H9 (cell line): ENCODE data around the gene ABHD16A. TPM values are rescaled to one million over a fixed set of nuclear protein-coding genes. Genes with fewer than 3 reads are reported as not detected.

Experiments
- DNase-seq: peaks from one replicate; pipeline ENCODE4 v3.0.0-alpha.2; 2017
- H2AFZ ChIP-seq: one replicate; pipeline ENCODE4 v1.6.1; 2013; ENCODE audit warnings: mild to moderate bottlenecking, low read length, control low read depth, moderate library complexity
- H2AK5ac ChIP-seq: 2 replicates; pipeline ENCODE4 v1.6.1; 2013; ENCODE audit warnings: low read length, control low read depth, mixed read lengths; ENCODE audit not compliant: insufficient read length
- H2BK120ac ChIP-seq: one replicate; pipeline ENCODE4 v1.6.1; 2013; ENCODE audit warnings: low read depth, mild to moderate bottlenecking, low read length, control low read depth, inconsistent platforms; ENCODE audit not compliant: poor library complexity, severe bottlenecking
- H2BK12ac ChIP-seq: 2 replicates; pipeline ENCODE4 v1.6.1; 2013; ENCODE audit warnings: low read length, control low read depth, mixed read lengths, low read depth; ENCODE audit not compliant: insufficient read length
- H2BK15ac ChIP-seq: 2 replicates; pipeline ENCODE4 v1.6.1; 2013; ENCODE audit warnings: low read depth, low read length, control low read depth
- H2BK20ac ChIP-seq: one replicate; pipeline ENCODE4 v1.6.1; 2013; ENCODE audit warnings: low read depth, mild to moderate bottlenecking, low read length, control low read depth, inconsistent platforms; ENCODE audit not compliant: poor library complexity, severe bottlenecking
- H2BK5ac ChIP-seq: 2 replicates; pipeline ENCODE4 v1.6.1; 2013; ENCODE audit warnings: low read length, control low read depth, mixed read lengths; ENCODE audit not compliant: insufficient read length
- H3K14ac ChIP-seq: 2 replicates; pipeline ENCODE4 v1.6.1; 2013; ENCODE audit warnings: low read length, control low read depth; ENCODE audit not compliant: insufficient read depth
- H3K18ac ChIP-seq: 2 replicates; pipeline ENCODE4 v1.6.1; 2013; ENCODE audit warnings: low read depth, mild to moderate bottlenecking, mixed read lengths, low read length, control low read depth; ENCODE audit not compliant: insufficient read length
- H3K23ac ChIP-seq: 2 replicates; pipeline ENCODE4 v1.6.1; 2013; ENCODE audit warnings: low read length, control low read depth, mixed read lengths, low read depth; ENCODE audit not compliant: insufficient read length
- H3K23me2 ChIP-seq: 2 replicates; pipeline ENCODE4 v1.6.1; 2013; ENCODE audit warnings: low read depth, mild to moderate bottlenecking, mixed read lengths, low read length, control low read depth; ENCODE audit not compliant: insufficient read length, poor library complexity, severe bottlenecking
- H3K27ac ChIP-seq: 2 replicates; pipeline ENCODE4 v1.5.1; 2013; ENCODE audit warnings: low read length, control low read depth, mixed read lengths, low read depth; ENCODE audit not compliant: insufficient read length
- H3K27me3 ChIP-seq: 2 replicates; pipeline ENCODE4 v1.6.1; 2013; ENCODE audit warnings: low read length, control low read depth, inconsistent platforms; ENCODE audit not compliant: insufficient read depth
- H3K4ac ChIP-seq: 2 replicates; pipeline ENCODE4 v1.6.1; 2013; ENCODE audit warnings: low read depth, mild to moderate bottlenecking, control low read depth, inconsistent platforms, low read length, moderate library complexity
- H3K4me1 ChIP-seq: 2 replicates; pipeline ENCODE4 v1.6.1; 2013; ENCODE audit warnings: low read length, control low read depth, inconsistent platforms; ENCODE audit not compliant: insufficient read depth
- H3K4me2 ChIP-seq: 2 replicates; pipeline ENCODE4 v1.6.1; 2013; ENCODE audit warnings: low read length, control low read depth, mixed read lengths; ENCODE audit not compliant: insufficient read length, insufficient read depth
- H3K56ac ChIP-seq: 2 replicates; pipeline ENCODE4 v1.6.1; 2013; ENCODE audit warnings: low read depth, mild to moderate bottlenecking, mixed read lengths, low read length, control low read depth; ENCODE audit not compliant: insufficient read length
- H3K79me1 ChIP-seq: 2 replicates; pipeline ENCODE4 v1.6.1; 2013; ENCODE audit warnings: low read depth, mild to moderate bottlenecking, moderate library complexity, low read length, control low read depth, inconsistent platforms; ENCODE audit not compliant: insufficient read depth, poor library complexity, severe bottlenecking
- H3K79me2 ChIP-seq: 2 replicates; pipeline ENCODE4 v1.6.1; 2013; ENCODE audit warnings: low read length, control low read depth, inconsistent platforms; ENCODE audit not compliant: insufficient read depth
- H3K9ac ChIP-seq: 2 replicates; pipeline ENCODE4 v1.6.1; 2013; ENCODE audit warnings: low read length, control low read depth, mixed read lengths; ENCODE audit not compliant: insufficient read length; ENCODE audit errors: extremely low read depth
- H3K9me3 ChIP-seq: one replicate; pipeline ENCODE4 v1.6.1; 2013; ENCODE audit warnings: low read depth, low read length, inconsistent platforms; ENCODE audit not compliant: control insufficient read depth
- H3T11ph ChIP-seq: one replicate; pipeline ENCODE4 v1.6.1; 2013; ENCODE audit warnings: mild to moderate bottlenecking, low read length, control low read depth, inconsistent platforms
- H4K20me1 ChIP-seq: one replicate; pipeline ENCODE4 v1.6.1; 2013; ENCODE audit not compliant: control insufficient read depth, insufficient read length, insufficient read depth
- H4K5ac ChIP-seq: 2 replicates; pipeline ENCODE4 v1.6.1; 2013; ENCODE audit warnings: low read depth, mild to moderate bottlenecking, mixed read lengths, low read length, control low read depth; ENCODE audit not compliant: insufficient read length
- H4K8ac ChIP-seq: replicated peaks from 2 replicates; pipeline ENCODE4 v1.6.1; 2013; ENCODE audit warnings: low read length, control low read depth, mixed read lengths, low read depth; ENCODE audit not compliant: insufficient read length
- H4K91ac ChIP-seq: 2 replicates; pipeline ENCODE4 v1.6.1; 2013; ENCODE audit warnings: low read depth, mild to moderate bottlenecking, moderate library complexity, mixed read lengths, low read length, control low read depth; ENCODE audit not compliant: insufficient read length
- H3K27ac Mint-ChIP-seq, 3 experiments: 2 replicates in 2 of 3; 3 replicates in 1 of 3; pipeline ENCODE4 v1.8.0; 2020 to 2021; ENCODE audit warnings: mixed read lengths in 3 of 3, mild to moderate bottlenecking in 1 of 3, moderate library complexity in 1 of 3
- H3K27me3 Mint-ChIP-seq: 2 replicates; pipeline ENCODE4 v1.8.0; 2021; ENCODE audit warnings: low read depth, mild to moderate bottlenecking, moderate library complexity, mixed read lengths
- H3K36me3 Mint-ChIP-seq, 3 experiments: 2 replicates in 2 of 3; 3 replicates in 1 of 3; pipeline ENCODE4 v1.8.0; 2020 to 2021; ENCODE audit warnings: low read depth in 3 of 3, mixed read lengths in 3 of 3; ENCODE audit not compliant: insufficient read depth in 1 of 3
- H3K4me1 Mint-ChIP-seq, 2 experiments: 2 replicates each; pipeline ENCODE4 v1.8.0; 2020; ENCODE audit warnings: mixed read lengths in 2 of 2
- H3K4me3 Mint-ChIP-seq, 2 experiments: 2 replicates in 1 of 2; 3 replicates in 1 of 2; pipeline ENCODE4 v1.8.0; 2020 to 2021; ENCODE audit warnings: mild to moderate bottlenecking in 2 of 2, mixed read lengths in 2 of 2, moderate library complexity in 1 of 2
- H3K9me3 Mint-ChIP-seq, 2 experiments: 2 replicates in 1 of 2; 3 replicates in 1 of 2; pipeline ENCODE4 v1.8.0; 2020; ENCODE audit warnings: mild to moderate bottlenecking in 2 of 2, mixed read lengths in 2 of 2, moderate library complexity in 1 of 2
- WGBS: extraction: QIAGEN DNeasy Blood & Tissue Kit; methylation state at CpG from one replicate; pipeline ENCODE4 v1.1.7; 2013; ENCODE audit warnings: missing lambda C conversion rate, low lambda C conversion rate, mixed read lengths; ENCODE audit not compliant: insufficient read length; ENCODE audit errors: extremely low coverage; 5-methylcytosine and 5-hydroxymethylcytosine counted together
- total RNA-seq: library from RNA; stranded (reverse); gene quantifications from 2 replicates; pipeline ENCODE4 v1.2.1, GENCODE V29; 2021
- TF ChIP-seq, protein P1 (sequence below): fragments of 200-600 bp; sonication (generic); conservative IDR thresholded peaks from 3 replicates; pipeline ENCODE4 v1.8.0; 2021; ENCODE audit warnings: antibody characterized with exemption, mild to moderate bottlenecking

ABHD16A gene
- total RNA-seq, 1 experiment from 2014 or later = 34.4 TPM

DNA sequence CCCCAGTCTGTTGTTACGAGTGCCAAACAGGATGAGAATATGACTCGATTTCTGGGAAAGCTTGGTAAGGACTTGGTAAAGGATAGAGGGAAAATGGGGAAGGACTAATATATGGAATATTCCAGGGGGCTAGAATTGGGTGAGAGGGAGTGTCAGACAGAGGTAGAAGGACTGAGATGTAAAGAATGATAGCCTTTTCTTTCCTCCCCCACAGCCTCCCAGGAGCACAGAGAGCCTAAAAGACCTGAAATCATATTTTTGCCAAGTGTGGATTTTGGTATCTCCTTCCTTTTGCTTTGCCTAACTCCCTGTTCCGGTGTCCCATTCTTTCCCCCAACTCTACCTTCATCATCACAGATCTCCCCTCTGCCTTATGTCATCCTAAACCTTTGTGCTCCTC lies 39.8 kb upstream of the ABHD16A start:
- TF ChIP-seq, protein P1, sequence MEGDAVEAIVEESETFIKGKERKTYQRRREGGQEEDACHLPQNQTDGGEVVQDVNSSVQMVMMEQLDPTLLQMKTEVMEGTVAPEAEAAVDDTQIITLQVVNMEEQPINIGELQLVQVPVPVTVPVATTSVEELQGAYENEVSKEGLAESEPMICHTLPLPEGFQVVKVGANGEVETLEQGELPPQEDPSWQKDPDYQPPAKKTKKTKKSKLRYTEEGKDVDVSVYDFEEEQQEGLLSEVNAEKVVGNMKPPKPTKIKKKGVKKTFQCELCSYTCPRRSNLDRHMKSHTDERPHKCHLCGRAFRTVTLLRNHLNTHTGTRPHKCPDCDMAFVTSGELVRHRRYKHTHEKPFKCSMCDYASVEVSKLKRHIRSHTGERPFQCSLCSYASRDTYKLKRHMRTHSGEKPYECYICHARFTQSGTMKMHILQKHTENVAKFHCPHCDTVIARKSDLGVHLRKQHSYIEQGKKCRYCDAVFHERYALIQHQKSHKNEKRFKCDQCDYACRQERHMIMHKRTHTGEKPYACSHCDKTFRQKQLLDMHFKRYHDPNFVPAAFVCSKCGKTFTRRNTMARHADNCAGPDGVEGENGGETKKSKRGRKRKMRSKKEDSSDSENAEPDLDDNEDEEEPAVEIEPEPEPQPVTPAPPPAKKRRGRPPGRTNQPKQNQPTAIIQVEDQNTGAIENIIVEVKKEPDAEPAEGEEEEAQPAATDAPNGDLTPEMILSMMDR = no peak
- Histone ChIP-seq H3K4me1 (peaks cover 8% of the 10 kb centered on the region), H3K23me2 (peaks cover 10% of the 10 kb centered on the region), H4K20me1 (no peaks in the 10 kb centered on the region), H2BK5ac (no peak overlapping the region), H3K27me3 (no peaks in the 10 kb centered on the region), H3K18ac (no peak overlapping the region), H4K8ac (no peak overlapping the region), H4K5ac (no peak overlapping the region), H2BK12ac (no peak overlapping the region), H2BK20ac (no peak overlapping the region), H3K9ac (no peak overlapping the region), H2AK5ac (no peak overlapping the region), H2BK15ac (no peak overlapping the region), H3K14ac (no peak overlapping the region), H4K91ac (no peak overlapping the region), H3K27ac (no peak overlapping the region), H3K9me3 (no peaks in the 10 kb centered on the region), H2AFZ (no peak overlapping the region), H3K4ac (no peak overlapping the region), H3K79me2 (no peaks in the 10 kb centered on the region), H3K4me2 (no peak overlapping the region), H3T11ph (no peak overlapping the region), H3K79me1 (no peaks in the 10 kb centered on the region), H2BK120ac (no peak overlapping the region), H3K23ac (no peak overlapping the region), H3K56ac (no peak overlapping the region)
- Mint-ChIP-seq H3K27me3 (no peaks in the 10 kb centered on the region), H3K9me3 (no peaks in the 10 kb centered on the region), H3K36me3 (peaks cover 16 to 46% (median 25%) of the 10 kb centered on the region in 3 experiments), H3K4me1 (peaks cover 27 to 43% of the 10 kb centered on the region in 2 experiments), H3K27ac (peak overlapping the region in 1 of 3 experiments; percentile 9; a peak in 2 of 7 replicates), H3K4me3 (no peak overlapping the region)
- no peak for DNase-seq
- WGBS = no CpG with 5 or more reads among the region's 3 CpGs
